ENCODE data around the gene UCN3.

GRCh38 chr10:5343561-5343960, 21.2 kb upstream of the UCN3 start:
- TF ChIP-seq SUZ12 (IDR thresholded peaks at IDR 0.05) (no peak), CTBP1 (IDR thresholded peaks at IDR 0.05; ENCODE audit: borderline replicate concordance) (no peak), FOXA1 (IDR thresholded peaks at IDR 0.05) (no peak), NFRKB (IDR thresholded peaks at IDR 0.05) (no peak), BHLHE40 (IDR thresholded peaks at IDR 0.05; ENCODE audit: borderline replicate concordance) (no peak), PKNOX1 (IDR thresholded peaks at IDR 0.05) (no peak), SP1 (IDR thresholded peaks at IDR 0.05) (no peak), L3MBTL2 (conservative IDR thresholded peaks at IDR 0.05) (no peak), TARDBP (IDR thresholded peaks at IDR 0.05) (no peak), FOXK2 (IDR thresholded peaks at IDR 0.05) (no peak)

Data from HEK293T (cell line).